HG03159 (cell line): ENCODE measurements around the gene SUN3.

ENCODE experiments used
- ATAC-seq: cut with Tn5 transposase; IDR thresholded peaks from one replicate; pipeline ENCODE4 v1.9.1; 2021; ENCODE audit warnings: mild to moderate bottlenecking, moderate library complexity; ENCODE audit not compliant: unreplicated experiment

SUN3 gene, protein sequence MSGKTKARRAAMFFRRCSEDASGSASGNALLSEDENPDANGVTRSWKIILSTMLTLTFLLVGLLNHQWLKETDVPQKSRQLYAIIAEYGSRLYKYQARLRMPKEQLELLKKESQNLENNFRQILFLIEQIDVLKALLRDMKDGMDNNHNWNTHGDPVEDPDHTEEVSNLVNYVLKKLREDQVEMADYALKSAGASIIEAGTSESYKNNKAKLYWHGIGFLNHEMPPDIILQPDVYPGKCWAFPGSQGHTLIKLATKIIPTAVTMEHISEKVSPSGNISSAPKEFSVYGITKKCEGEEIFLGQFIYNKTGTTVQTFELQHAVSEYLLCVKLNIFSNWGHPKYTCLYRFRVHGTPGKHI

DNA sequence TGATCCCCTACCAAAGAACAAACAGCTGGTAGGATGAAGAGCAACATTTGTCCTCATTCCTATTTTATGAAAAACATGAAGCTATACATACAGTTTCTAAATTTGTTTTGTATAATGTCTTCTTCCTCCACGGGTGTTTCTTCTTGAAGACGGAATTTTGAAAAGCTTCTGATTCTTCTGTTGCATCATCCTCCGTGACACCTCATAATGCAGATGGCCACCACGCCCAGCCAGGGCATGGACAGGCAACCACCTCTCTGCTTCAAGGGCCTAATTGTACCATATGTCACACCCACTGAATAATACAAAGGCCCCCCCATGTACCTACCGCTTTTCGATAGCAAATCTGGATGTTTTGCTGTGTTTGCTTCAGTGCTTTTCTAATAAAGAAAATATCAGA, at the start of gene SUN3:
Gene SUN3, minus strand, starts transcription at position 170 of the 400 bp plus-strand sequence. Its CDS starts 169 bp downstream, at position 1.
- no peak for ATAC-seq

DNA sequence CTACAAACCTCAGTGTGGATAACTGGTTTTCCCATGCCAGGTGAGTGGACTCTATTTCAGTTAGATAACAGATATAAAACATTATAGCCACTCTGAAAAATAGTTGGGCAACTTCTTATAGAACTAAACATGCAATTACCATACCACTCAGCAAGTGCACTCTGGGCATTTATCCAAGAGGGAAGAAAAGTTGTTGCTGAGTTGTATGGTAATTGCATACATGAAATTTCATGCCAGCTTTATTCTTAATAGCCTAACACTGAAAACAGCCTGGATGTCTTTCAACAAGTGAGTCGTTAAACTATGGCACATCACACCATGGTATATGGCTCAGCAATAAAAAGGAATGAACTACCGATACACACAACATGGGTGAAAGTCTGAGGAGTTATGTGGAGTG, 49.6 kb upstream of the SUN3 start:
- no peak for ATAC-seq

DNA sequence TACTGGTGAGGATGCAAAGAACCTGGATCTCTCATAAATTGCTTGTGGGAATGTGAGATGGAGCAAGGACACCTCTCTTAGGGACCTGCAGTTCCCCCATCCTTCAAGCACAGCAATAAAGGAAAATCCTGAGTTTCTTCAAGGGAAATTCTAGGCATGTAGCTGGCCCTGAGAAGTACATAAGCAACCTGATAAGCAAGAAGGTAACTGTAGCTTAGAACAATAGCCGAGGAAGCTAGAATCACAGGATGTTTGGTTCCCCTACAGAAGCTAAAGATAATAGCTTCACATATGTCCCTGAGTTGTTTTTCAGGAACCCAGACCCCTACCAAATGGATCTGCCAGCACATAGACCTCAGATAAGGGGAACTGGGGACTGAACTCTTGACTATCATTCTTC, 48.5 kb upstream of the SUN3 start:
- ATAC-seq = no peak

DNA sequence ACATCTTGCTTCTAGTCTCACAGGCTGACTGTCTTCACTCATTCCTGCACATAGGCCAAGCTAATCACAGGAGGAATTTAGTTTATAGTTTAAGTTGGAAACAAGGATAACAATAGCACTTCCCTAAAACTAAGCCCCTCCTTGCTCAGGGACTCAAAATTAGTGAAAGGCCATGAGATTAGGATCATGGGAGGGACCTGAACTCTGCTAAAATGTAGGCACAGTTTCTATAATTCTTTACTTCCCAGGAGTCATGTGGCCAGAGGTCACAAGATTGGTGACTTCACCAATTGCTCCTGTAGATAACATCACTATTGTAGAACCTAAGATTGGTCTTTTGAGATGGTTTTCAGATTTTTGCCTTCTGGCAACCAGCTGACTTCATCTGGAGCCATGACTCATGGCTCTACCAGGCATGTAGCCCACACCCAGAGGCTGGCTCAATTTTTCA, 45.3 kb upstream of the SUN3 start:
- ATAC-seq = no peak

DNA sequence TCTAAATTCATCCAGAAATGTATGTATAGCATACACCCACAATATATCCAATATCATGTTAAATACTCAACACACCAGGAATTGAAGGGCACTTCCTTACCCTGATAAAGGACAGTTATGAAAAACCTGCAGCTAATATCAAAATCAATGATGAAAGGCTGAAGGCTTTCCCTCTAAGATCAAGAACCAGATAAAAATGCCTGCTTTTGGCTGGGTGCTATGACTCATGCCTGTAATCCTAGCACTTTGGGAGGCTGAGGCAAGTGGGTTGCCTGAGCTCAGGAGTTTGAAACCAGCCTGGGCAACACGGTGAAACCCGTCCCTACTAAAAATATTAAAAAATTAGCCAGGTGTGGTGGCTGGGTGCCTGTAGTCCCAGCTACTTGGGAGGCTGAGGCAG, 38.6 kb upstream of the SUN3 start:
- ATAC-seq = no peak

DNA sequence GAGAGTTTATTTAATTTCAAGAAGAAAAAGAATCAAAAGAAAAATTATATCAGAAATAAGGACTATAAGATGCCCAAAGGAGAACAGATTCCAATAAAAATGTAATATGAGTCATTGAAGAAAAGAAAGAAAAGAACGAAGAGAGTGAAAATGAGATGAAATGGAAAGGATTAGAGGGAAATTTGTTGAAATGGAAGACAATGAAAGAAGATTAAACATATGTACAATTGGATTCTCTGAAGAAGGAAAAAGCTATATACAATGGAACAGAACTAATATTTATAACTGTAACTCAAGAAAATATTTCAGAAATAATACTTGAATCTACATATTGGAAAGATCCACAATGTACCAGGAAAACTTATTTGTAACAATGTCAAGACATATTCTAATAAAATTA, 35.1 kb upstream of the SUN3 start:
- ATAC-seq = no peak

DNA sequence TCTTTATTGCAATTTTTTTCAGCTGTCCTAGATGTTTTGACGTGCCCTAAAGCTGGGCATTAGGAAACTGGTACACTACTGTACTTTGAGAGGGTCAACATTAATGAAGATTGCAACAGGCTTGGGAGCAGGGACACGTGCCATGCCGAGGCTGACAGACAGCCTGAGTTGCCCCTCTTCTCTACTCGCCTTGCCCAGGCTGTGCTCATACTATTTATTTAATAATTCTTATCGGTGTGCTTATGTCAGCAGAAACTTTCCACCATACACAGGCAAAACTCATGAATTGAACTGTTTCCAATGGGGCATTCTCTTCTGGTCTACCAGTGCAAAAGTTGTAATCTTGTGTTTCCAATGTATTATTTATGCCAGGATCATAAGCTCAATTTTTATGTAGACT, 30.8 kb upstream of the SUN3 start:
- ATAC-seq = no peak

DNA sequence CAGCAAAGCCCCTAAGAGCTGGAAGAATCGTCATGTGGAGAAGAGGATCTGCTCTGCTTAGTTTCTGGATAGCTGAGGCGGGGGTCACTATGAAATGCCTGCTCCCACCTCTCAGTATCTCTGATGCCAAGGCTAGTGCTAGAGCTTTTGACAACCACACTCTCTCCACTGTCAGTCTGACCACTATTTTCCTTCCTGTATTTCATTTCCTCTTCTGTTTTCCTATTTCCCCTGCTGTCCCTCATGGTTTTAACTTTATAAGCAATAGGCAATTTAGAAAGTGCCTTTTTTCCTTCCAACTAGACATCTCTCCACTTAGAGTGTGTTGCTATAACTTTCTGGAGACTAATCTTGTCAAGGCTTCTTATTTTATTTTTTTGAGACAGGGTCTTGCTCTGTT, 30.1 kb upstream of the SUN3 start:
- no peak for ATAC-seq

DNA sequence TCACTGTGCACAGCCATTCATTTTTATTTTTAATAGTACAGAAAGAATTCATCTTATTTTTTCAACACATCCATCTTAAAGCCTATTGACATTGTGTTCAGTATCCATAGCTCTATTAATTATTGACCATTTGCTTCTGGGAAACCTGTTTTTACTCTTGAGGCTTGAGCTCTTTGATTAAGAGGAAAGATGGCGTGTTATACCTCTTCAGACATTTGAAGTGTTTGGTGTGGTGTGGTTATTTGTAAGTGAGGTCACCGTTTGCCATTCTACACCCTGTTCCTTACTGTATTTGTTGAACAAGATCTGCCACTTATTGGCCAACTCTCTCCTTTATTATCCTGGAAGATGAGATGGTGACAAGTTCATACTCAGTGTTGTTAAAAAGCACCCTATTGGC, 24.8 kb upstream of the SUN3 start:
- ATAC-seq = no peak

DNA sequence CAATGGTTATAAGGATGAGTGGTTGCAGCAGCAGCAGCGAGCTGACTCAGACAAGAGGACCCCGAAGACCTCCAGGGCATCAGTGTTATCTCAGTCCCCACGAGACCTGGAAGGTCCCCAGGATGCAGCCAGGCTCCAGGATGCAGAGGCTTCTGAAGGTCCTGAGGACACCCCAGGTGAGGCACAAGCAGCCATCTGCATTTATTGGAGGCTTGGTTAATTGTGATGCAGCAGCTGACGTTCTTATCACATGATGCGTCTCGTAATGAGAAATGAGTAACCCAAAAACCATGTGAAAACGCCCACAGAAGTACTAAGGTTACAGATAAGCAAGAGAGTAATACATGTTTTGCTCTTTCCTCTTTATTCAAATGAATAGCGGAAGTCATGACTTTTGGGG, 23.8 kb upstream of the SUN3 start:
- ATAC-seq = no peak

DNA sequence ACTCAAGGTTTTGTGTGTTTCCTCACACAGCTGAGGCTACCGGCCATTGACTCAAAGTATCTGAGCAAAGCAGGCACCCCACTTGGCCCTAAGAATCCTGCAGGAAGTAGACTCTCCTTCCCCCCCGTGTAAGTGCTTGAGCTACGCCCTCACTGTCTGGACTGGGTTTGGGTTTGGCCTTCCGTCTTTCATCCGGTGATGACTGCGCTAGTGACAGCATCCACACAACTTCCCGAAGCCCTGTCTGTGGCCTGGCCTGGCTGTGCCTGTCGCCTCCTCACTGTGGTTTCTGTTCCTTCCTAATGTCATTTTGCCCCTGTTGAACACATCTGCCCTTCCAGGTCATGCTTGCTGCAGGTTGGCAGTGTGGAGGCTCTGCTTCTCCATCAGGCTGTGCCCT, 20.9 kb upstream of the SUN3 start:
- ATAC-seq = no peak

DNA sequence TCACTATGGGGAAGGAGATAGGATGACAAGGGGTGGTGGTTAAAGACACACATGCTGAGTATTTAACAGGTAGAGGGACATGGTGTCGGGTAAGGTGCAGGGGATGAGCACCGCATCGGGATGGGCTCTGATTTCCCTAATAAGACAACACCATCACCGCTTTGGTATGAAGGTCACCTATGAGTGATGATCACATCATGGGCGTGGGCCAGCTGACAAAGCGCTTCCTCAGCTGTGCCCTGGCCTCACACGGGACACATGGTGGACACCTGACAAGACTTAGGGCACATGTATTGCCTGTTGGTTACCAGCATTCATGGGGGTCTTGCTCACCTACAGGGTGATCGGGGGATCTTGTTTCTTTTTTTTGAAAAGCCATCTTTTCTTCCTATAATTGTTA, 19.2 kb upstream of the SUN3 start:
- ATAC-seq = no peak

DNA sequence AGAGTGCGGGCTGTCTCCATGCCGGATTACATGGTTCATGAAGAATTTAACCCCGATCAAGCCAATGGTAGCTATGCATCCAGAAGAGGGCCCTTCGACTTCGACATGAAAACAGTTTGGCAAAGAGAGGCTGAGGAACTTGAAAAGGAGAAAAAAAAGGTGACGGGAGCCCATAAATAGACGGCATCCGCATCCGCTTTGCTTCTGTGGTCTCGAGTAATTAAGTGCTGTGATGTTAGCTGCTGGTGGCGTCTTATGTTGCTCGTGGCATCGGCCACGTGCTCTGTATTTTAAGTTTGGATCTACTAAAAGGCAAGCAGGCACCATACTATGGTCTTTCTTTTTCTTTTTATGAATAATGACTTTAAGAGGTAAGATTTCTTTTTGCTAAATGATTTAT, 17.6 kb upstream of the SUN3 start:
- no peak for ATAC-seq

DNA sequence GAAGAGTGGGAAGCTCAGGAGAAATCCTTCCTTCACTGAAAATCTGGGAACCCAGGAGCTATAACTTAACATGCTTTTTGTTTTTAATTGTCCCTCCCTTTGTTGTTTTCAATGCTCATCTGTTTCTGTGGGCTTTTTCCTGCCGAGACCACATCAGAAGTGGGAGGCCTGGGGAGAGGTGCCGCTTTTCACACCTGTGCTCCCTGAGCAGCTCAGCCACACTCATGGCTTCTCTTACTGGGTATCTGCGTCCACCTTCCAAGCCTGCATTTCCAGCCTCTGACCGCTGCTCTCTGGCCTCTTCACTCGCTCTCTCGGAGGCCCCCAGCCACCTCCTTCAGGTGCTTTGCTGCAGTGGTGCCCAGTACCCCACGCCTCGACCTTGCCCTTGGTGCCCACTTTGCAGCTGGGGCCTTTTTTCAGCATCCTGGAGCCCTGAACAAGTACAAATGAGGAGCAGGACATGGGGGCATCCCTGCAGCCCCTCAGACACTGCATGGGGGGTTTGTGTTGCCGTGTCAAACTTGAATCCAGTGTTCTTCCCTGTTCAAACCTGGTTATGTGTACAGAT, 16.4 kb upstream of the SUN3 start:
- ATAC-seq = no peak

DNA sequence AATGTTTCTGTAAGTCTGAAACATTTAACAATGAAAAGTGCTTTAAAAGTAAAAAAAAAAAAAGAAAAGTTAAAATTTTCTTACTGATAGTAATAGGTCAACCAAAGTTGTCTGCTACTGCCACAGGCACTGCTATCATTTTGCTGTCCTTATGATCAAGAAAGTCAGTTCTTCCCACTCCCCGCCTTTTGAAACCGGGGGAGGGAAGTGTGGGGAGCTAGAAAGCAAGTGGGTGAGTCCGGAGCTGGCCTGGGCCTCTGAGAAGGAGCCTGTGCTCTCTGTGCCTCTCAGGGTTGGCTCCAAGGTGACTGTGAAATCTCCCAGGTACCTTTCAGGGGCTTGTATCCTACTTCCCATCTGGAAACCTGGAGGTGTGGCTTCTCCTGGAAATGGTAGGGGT, 13.7 kb upstream of the SUN3 start:
- no peak for ATAC-seq

DNA sequence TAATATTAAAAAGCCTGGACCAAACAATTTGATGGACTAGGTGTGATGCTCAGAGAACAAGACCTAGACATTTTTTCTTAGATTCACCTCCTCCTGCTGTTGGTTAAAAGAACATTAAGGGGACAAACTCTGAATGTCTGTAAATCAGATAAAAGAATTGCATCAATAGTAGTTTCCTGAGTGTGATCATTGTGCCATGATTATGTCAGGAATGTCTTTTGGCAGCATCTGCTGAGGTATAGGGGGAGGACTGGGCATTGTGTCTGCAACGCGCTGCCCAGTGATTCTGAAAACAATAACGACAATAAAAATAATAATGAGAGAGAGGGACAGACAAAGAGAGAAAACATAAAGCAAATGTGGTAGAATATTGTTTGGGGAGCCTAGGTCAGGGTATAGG, 13.3 kb upstream of the SUN3 start:
- no peak for ATAC-seq

DNA sequence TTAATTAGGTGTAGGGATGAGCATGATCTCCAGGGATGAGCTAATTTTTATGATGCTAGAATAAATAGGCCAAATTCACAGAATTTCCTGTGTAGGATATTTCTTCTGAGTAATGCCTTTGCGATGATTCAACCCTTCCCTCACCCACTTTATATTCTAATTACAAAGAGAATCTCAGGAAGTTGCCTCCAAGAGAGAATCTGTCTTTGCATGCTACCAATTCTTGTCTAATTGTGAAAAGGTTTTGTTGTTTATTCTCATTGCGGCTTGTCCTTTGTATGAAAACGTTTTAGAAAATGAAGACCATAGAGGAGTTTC, 12.7 kb upstream of the SUN3 start:
- ATAC-seq = no peak

DNA sequence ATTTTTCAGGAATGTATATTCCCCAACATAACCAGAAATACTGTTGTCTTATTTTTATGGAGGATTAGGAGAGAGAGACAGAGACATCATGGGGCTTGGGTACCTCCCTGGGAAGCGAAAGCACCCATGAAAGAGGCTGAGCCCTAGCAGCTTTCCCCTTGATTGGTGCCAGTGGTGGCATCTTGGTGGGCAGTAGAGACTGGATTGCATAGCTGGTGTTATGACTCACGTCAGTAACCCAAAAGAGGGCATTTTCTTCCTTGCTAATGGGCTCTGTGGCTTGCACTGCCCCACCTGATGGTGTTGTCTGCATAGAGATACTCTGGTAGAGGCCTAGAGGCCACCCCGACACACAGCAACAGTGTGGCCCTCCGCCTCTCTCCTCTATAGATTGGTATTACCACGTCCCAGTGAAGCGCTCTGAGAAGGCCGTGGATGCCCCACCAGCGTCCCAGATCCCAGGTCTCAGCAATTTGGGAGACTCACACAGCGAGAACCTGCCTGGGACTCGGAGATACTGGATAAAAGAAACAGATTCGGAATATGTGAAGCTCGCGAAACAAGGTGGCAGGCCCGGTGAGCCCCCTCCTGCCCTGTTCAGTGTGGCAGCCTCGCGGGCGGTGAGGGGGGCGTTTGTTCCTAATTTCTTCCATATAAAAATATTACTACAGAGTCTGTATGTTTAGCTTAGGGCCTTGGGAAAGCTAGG, 12.2 kb upstream of the SUN3 start:
- no peak for ATAC-seq

DNA sequence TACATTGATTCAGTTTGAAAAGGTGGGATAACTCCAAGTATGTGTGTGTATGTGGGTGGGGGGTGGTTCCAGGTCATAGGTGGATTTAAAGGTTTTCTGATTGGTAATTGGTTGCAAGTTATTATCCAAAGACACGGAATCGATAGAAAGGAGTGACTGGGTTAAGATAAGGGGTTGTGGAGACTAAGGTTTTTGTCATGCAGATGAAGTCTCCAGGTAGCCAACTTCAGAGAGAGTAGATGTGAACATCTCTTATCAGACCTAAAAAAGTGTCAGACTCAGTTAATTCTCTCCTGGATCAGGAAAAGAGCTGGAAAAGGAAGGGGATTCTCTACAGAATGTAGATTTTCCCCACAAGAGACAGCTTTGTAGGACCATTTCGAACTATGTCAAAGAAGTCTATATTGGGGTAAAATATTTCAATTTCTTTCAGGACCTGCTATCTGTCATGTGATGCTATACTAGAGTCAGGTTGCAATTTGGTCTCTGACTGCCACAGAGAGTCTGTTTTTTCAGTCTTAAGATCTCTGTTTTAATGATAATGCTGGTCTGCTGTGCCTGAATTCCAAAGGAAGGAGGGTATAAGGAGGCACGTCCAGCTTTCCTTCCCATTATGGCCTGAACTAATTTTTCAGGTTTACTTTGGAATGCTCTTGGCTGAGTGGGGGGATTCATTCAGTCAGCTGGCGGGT, 10.1 kb upstream of the SUN3 start:
- no peak for ATAC-seq

DNA sequence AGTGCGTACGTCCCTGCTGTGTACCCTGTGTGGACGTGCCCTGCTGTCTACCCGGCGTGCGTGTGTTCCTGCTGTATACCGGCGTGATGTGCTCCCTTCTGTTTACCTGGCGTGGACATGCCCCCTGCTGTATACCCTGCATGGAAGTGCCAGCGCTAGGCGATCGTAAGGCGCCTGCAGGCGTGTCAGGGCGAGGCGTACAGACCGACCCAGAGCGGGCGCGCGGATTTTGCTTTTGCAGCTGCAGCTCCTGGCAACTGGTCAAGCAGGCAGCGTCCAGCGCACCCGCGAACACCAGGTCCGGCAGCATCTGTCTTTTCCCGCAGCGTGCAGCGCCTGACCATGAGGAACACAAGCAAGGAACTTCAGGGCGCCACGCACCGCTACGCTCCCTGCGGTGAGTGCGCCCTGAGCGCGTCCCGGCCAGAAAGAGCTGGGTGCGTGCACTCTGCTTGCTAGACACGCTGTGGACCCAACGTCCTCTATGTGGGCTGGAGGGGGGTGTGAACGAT, 7.1 kb upstream of the SUN3 start:
- no peak for ATAC-seq

DNA sequence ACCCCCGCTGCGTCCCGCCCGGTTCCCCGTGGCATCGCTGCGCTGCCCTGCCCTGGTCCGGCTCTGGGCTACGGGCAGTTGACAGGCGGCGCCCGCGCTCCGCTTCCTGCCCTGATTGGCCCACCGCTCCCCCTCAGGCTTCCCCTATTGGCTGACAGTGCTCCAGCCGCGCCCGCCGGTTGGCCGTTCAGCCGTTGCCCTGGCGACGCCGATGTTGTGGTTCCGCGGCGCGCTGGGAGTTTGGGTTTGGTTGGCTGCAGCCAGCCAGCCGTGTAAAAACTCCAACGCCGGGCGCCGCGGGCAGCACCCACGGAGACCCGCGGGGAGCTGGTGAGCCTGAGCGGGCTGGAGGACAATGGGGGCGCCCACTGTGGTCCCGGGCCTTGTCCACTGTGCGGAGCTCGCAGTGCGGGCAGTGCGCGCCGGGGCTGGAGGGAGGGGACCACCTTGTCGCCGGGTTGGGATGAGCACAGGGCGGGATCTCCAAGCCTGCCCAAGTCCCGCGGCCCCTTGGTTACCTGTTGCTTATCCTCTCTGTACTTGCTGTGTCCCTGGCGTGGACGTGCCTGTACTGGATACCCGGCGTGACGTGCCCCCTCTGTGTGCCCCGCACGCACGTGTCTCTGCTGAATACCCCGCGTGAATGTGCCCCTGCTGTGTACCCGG, 6.5 kb upstream of the SUN3 start, which contains the start of gene C7orf57:
Gene C7orf57, plus strand, starts transcription at position 243 of the 666 bp plus-strand sequence. CDS start 766 bp downstream, outside the sequence.
- peak; percentile 98 for ATAC-seq
